LNCaP clone FGC (cell line): Measurements from ENCODE around the gene ANKRD24.
"Not testable (repeated sequence)": the region's sequence is repeated elsewhere in the genome, so short reads cannot be mapped to it uniquely, and the experiment has no call there.

Experiments used
- DNase-seq: peaks from one replicate; pipeline ENCODE4 v3.0.0-alpha.2; 2011; ENCODE audit warnings: low read depth
- H3K4me3 ChIP-seq: 2 replicates; pipeline ENCODE4 v1.5.1; 2011; ENCODE audit warnings: mild to moderate bottlenecking, low read depth, low read length, control low read depth
- CTCF ChIP-seq: IDR thresholded peaks from 2 replicates; pipeline ENCODE4 v1.5.1; 2012; ENCODE audit warnings: mild to moderate bottlenecking; ENCODE audit not compliant: control insufficient read depth, insufficient read depth; ENCODE audit errors: extremely low read depth

ANKRD24 gene

GRCh38 chr19:4213116-4213515 lies 30.6 kb downstream of the ANKRD24 start:
- no peak for DNase-seq
- no peak overlapping the region for H3K4me3 ChIP-seq
- no peak for TF ChIP-seq CTCF

GRCh38 chr19:4215807-4216206 lies 33.3 kb downstream of the ANKRD24 start:
- no peak for TF ChIP-seq CTCF
- no peak for DNase-seq
- H3K4me3 ChIP-seq: no peak overlapping the region

GRCh38 chr19:4216846-4217245 lies 34.4 kb downstream of the ANKRD24 start:
- no peak for TF ChIP-seq CTCF
- DNase-seq: no peak
- H3K4me3 ChIP-seq: no peak overlapping the region

- no peak overlapping the region for H3K4me3 ChIP-seq
- DNase-seq: no peak
- TF ChIP-seq CTCF: no peak
Observed at GRCh38 chr19:4217429-4218264, 35.2 kb downstream of the ANKRD24 start.

- DNase-seq, H3K4me3 ChIP-seq: not testable (repeated sequence)
Observed at GRCh38 chr19:4218523-4218922, 36.0 kb downstream of the ANKRD24 start.

GRCh38 chr19:4220188-4220587 lies 37.7 kb downstream of the ANKRD24 start:
- H3K4me3 ChIP-seq: no peak overlapping the region
- no peak for DNase-seq
- TF ChIP-seq CTCF: no peak

- TF ChIP-seq CTCF: no peak
- no peak for DNase-seq
- no peak overlapping the region for H3K4me3 ChIP-seq
Observed at GRCh38 chr19:4224470-4224869, 42.0 kb downstream of the ANKRD24 start.
